ENCODE results near the gene WSCD2. TPM values are rescaled to one million over a fixed set of nuclear protein-coding genes. Genes with fewer than 3 reads are reported as not detected.

Gene WSCD2
- total and polyA plus RNA-seq, 12 donors: 0.01 to 2.8 (median 0.44) TPM; not detected in 3

- Histone ChIP-seq H3K4me1 (peaks cover 0 to 4% (median 0%) of the 10 kb centered on the region in 9 donors), H3K36me3 (no peaks in the 10 kb centered on the region), H3K27me3 (peaks cover 0 to 30% (median 3%) of the 10 kb centered on the region in 7 donors), H3K4me3 (no peak overlapping the region), H3K9me3 (peaks cover 0 to 10% (median 0%) of the 10 kb centered on the region in 11 donors), H3K27ac (no peak overlapping the region)
- 75 to 77% methylated on average over 8 of the region's 8 CpGs for WGBS, 2 donors
- intact Hi-C loops (cut with DNase I): no loop called here
- DNase-seq: no peak
- no peak for TF ChIP-seq CTCF (IDR thresholded peaks at IDR 0.05)
- no peak for ATAC-seq
Observed at GRCh38 chr12:108119974-108120862, 8.9 kb upstream of the WSCD2 start.

GRCh38 chr12:108120863-108121165 is 8.3 kb upstream of the WSCD2 start:
- DNase-seq (no peak), ATAC-seq (no peak)
- intact Hi-C loops (cut with DNase I): no loop called here
- Histone ChIP-seq H3K4me3 (no peak overlapping the region), H3K27me3 (peaks cover 0 to 34% (median 5%) of the 10 kb centered on the region in 7 donors), H3K4me1 (peaks cover 0 to 4% (median 0%) of the 10 kb centered on the region in 9 donors), H3K9me3 (peaks cover 0 to 10% (median 0%) of the 10 kb centered on the region in 11 donors), H3K36me3 (no peaks in the 10 kb centered on the region), H3K27ac (no peak overlapping the region)
- no peak for TF ChIP-seq CTCF (IDR thresholded peaks at IDR 0.05)
- 71 to 81% methylated on average over 6 of the region's 6 CpGs for WGBS, 2 donors

- intact Hi-C loops (cut with DNase I): no loop called here
- DNase-seq (no peak), ATAC-seq (no peak)
- Histone ChIP-seq H3K9me3 (peaks cover 0 to 10% (median 0%) of the 10 kb centered on the region in 11 donors), H3K4me3 (no peak overlapping the region), H3K27me3 (peaks cover 0 to 40% (median 11%) of the 10 kb centered on the region in 7 donors), H3K4me1 (peaks cover 0 to 4% (median 0%) of the 10 kb centered on the region in 9 donors), H3K36me3 (no peaks in the 10 kb centered on the region), H3K27ac (no peak overlapping the region)
- 67% methylated on average over 6 of the region's 6 CpGs for WGBS, 2 donors
- TF ChIP-seq CTCF (IDR thresholded peaks at IDR 0.05): no peak
Observed at GRCh38 chr12:108121320-108121719, 7.8 kb upstream of the WSCD2 start.

- intact Hi-C loops (cut with DNase I): no loop called here
- H3K27ac ChIP-seq: no peak overlapping the region
- no peaks in the 10 kb centered on the region for H3K36me3 ChIP-seq
- peaks cover 0 to 4% (median 0%) of the 10 kb centered on the region in 9 donors for H3K4me1 ChIP-seq
- no peak for ATAC-seq
- H3K9me3 ChIP-seq: peaks cover 0 to 10% (median 0%) of the 10 kb centered on the region in 11 donors
- DNase-seq: no peak
- 78 to 90% methylated on average over 2 of the region's 2 CpGs for WGBS, 2 donors
- no peak overlapping the region for H3K4me3 ChIP-seq
- TF ChIP-seq CTCF (IDR thresholded peaks at IDR 0.05): no peak
- H3K27me3 ChIP-seq: peaks cover 0 to 45% (median 15%) of the 10 kb centered on the region in 7 donors
Observed at GRCh38 chr12:108121728-108122471, 7.2 kb upstream of the WSCD2 start.

All from heart right ventricle (tissue), 16 donors.